HCT116 (cell line): Measurements from ENCODE around the gene TMEM181. TPM values are rescaled to one million over a fixed set of nuclear protein-coding genes. Genes with fewer than 3 reads are reported as not detected.

Experiments used
- ATAC-seq: fragments of 200-7000 bp; cut with Tn5 transposase; 2 replicates; pipeline ENCODE4 v1.9.1; 2020; ENCODE audit warnings: mild to moderate bottlenecking, moderate library complexity
- BruUV-seq: library from RNA; stranded (reverse); fragments of 400-500 nt; replicated peaks from 2 replicates; lab custom pipeline; 2021; lab: Mats Ljungman, UMichigan
- CTCF ChIA-PET: fragments of 300-600 bp; sonication (Branson Sonifier 250); formaldehyde crosslinking; loops from one replicate; lab custom pipeline; 2021; ENCODE audit warnings: antibody characterized with exemption; lab: Charles Lee
- POLR2A ChIA-PET: fragments of 300-600, 350-600 bp; sonication (Branson Sonifier 250); formaldehyde crosslinking; loops from one replicate; lab custom pipeline; 2021; ENCODE audit warnings: antibody characterized with exemption; lab: Charles Lee
- RAD21 ChIA-PET, 2 experiments: fragments of 300-600 bp; sonication (Branson Sonifier 250); formaldehyde crosslinking; loops; one replicate each; lab custom pipeline; 2023; ENCODE audit warnings: low total read pairs in 2 of 2; ENCODE audit not compliant: uncharacterized antibody in 2 of 2, unreplicated experiment in 2 of 2, low non-redundant PET in 1 of 2; lab: Charles Lee
- DNase-seq: peaks from one replicate; pipeline ENCODE4 v3.0.0-alpha.2; 2010; ENCODE audit warnings: low read depth, low spot score
- H2AFZ ChIP-seq: fragments of 200-600 bp; shearing (Covaris generic), sonication (generic); 2 replicates; pipeline ENCODE4 v1.6.1; 2017; ENCODE audit warnings: low read depth, mixed run types, mixed read lengths, antibody characterized with exemption, low read length; ENCODE audit not compliant: poor library complexity, severe bottlenecking
- H3K27ac ChIP-seq: 2 replicates; pipeline ENCODE4 v1.5.1; 2012; ENCODE audit warnings: low read depth, low read length
- H3K27me3 ChIP-seq: fragments of 200-600 bp; sonication (generic); 2 replicates; pipeline ENCODE4 v1.6.1; 2016; ENCODE audit warnings: mixed run types, low read length, mixed read lengths; ENCODE audit not compliant: insufficient read depth
- H3K36me3 ChIP-seq, 2 experiments: fragments of 200-500 bp in 1 of 2; fragments of 200-600 bp in 1 of 2; sonication (Bioruptor generic) in 1 of 2; sonication (generic) in 1 of 2; 2 replicates each; pipeline versions ENCODE4 v1.5.1 to v1.6.1; 2014 to 2016; ENCODE audit warnings: low read length in 2 of 2, inconsistent platforms in 1 of 2, mixed read lengths in 1 of 2, mixed run types in 1 of 2; ENCODE audit not compliant: insufficient read depth in 2 of 2, control insufficient read depth in 1 of 2
- H3K4me1 ChIP-seq, 2 experiments: fragments of 200-600 bp in 1 of 2; sonication (generic) in 1 of 2; 2 replicates each; pipeline versions ENCODE4 v1.5.1 to v1.6.1; 2012 to 2017; ENCODE audit warnings: low read length in 2 of 2, inconsistent platforms in 1 of 2, mild to moderate bottlenecking in 1 of 2, mixed read lengths in 1 of 2, mixed run types in 1 of 2, moderate library complexity in 1 of 2; ENCODE audit not compliant: insufficient read depth in 2 of 2, control insufficient read depth in 1 of 2
- H3K4me2 ChIP-seq: fragments of 200-600 bp; sonication (generic); 2 replicates; pipeline ENCODE4 v1.6.1; 2017; ENCODE audit warnings: mixed run types, low read length, mixed read lengths
- H3K4me3 ChIP-seq, 2 experiments: fragments of 200-600 bp in 1 of 2; sonication (generic) in 1 of 2; replicated peaks in 1 of 2; 2 replicates each; pipeline ENCODE4 v1.5.1; 2011 to 2016; ENCODE audit warnings: low read length in 2 of 2, control low read depth in 1 of 2, low read depth in 1 of 2, mild to moderate bottlenecking in 1 of 2, mixed read lengths in 1 of 2, mixed run types in 1 of 2
- H3K79me2 ChIP-seq: fragments of 200-600 bp; sonication (generic); 2 replicates; pipeline ENCODE4 v1.6.1; 2017; ENCODE audit warnings: mild to moderate bottlenecking, mixed run types, low read length, moderate library complexity, mixed read lengths; ENCODE audit not compliant: insufficient read depth
- H3K9ac ChIP-seq: fragments of 200-600 bp; sonication (generic); 2 replicates; pipeline ENCODE4 v1.6.1; 2016; ENCODE audit warnings: low read length, mixed read lengths
- H3K9me2 ChIP-seq: fragments of 200-600 bp; sonication (generic), shearing (Covaris generic); 2 replicates; pipeline ENCODE4 v1.6.1; 2017; ENCODE audit warnings: mixed run types, mild to moderate bottlenecking, moderate library complexity; ENCODE audit not compliant: insufficient read depth
- H3K9me3 ChIP-seq, 2 experiments: fragments of 200-500 bp in 1 of 2; fragments of 200-600 bp in 1 of 2; sonication (Bioruptor generic) in 1 of 2; sonication (generic) in 1 of 2; 2 replicates each; pipeline ENCODE4 v1.6.1; 2014 to 2017; ENCODE audit warnings: low read length in 2 of 2, mixed read lengths in 2 of 2, inconsistent platforms in 1 of 2, low read depth in 1 of 2, mild to moderate bottlenecking in 1 of 2, mixed run types in 1 of 2, moderate library complexity in 1 of 2; ENCODE audit not compliant: control insufficient read depth in 1 of 2, insufficient read depth in 1 of 2
- H4K20me1 ChIP-seq: fragments of 200-600 bp; sonication (generic), shearing (Covaris generic); 2 replicates; pipeline ENCODE4 v1.6.1; 2017; ENCODE audit warnings: mixed run types, mild to moderate bottlenecking, moderate library complexity; ENCODE audit not compliant: insufficient read depth
- ATF3 ChIP-seq: IDR thresholded peaks from 2 replicates; pipeline ENCODE4 v1.6.1; 2012
- CBX3 ChIP-seq: IDR thresholded peaks from 2 replicates; pipeline ENCODE4 v1.6.1; 2012; ENCODE audit warnings: low read depth
- CEBPB ChIP-seq: IDR thresholded peaks from 2 replicates; pipeline ENCODE4 v1.6.1; 2012; ENCODE audit warnings: low read depth
- EGR1 ChIP-seq: IDR thresholded peaks from 2 replicates; pipeline ENCODE4 v1.6.1; 2012; ENCODE audit warnings: low read depth
- ELF1 ChIP-seq: IDR thresholded peaks from 2 replicates; pipeline ENCODE4 v1.6.1; 2012; ENCODE audit warnings: low read depth, borderline replicate concordance
- EZH2 ChIP-seq: fragments of 200-600 bp; sonication (generic); IDR thresholded peaks from 2 replicates; pipeline ENCODE4 v1.6.1; 2017; ENCODE audit warnings: antibody characterized with exemption, mixed run types
- EZH2phosphoT487 ChIP-seq: fragments of 200-600 bp; IDR thresholded peaks from 2 replicates; pipeline ENCODE4 v1.6.1; 2018; ENCODE audit warnings: antibody characterized with exemption, borderline replicate concordance
- FOSL1 ChIP-seq: IDR thresholded peaks from 2 replicates; pipeline ENCODE4 v1.6.1; 2012; ENCODE audit warnings: low read depth
- JUND ChIP-seq: IDR thresholded peaks from 2 replicates; pipeline ENCODE4 v1.6.1; 2012
- MAX ChIP-seq: IDR thresholded peaks from 2 replicates; pipeline ENCODE4 v1.6.1; 2012
- POLR2AphosphoS5 ChIP-seq: IDR thresholded peaks from 2 replicates; pipeline ENCODE4 v1.6.1; 2011; ENCODE audit warnings: mild to moderate bottlenecking, low read depth, low read length, moderate library complexity
- TCF7L2 ChIP-seq: IDR thresholded peaks from 2 replicates; pipeline ENCODE4 v1.7.0; 2011; ENCODE audit warnings: borderline replicate concordance, inconsistent platforms; ENCODE audit not compliant: insufficient read depth, insufficient read length; ENCODE audit errors: extremely low read depth
- YY1 ChIP-seq: IDR thresholded peaks from 2 replicates; pipeline ENCODE4 v1.6.1; 2011; ENCODE audit warnings: low read length, low read depth, moderate library complexity, mild to moderate bottlenecking; ENCODE audit not compliant: insufficient replicate concordance; ENCODE audit errors: extremely low read depth
- ZBTB33 ChIP-seq: IDR thresholded peaks from 2 replicates; pipeline ENCODE4 v1.6.1; 2011; ENCODE audit warnings: mild to moderate bottlenecking, low read length, moderate library complexity; ENCODE audit not compliant: insufficient replicate concordance; ENCODE audit errors: extremely low read depth
- ZFX ChIP-seq: fragments of 450-650 bp; IDR thresholded peaks from 2 replicates; pipeline ENCODE4 v1.6.1; 2017
- ZNF274 ChIP-seq: fragments of 200-500 bp; sonication (Bioruptor generic); IDR thresholded peaks from 2 replicates; pipeline ENCODE4 v1.6.1; 2014; ENCODE audit warnings: mild to moderate bottlenecking, low read depth, low read length, inconsistent platforms
- intact Hi-C: fragments of 100-400 bp; cut with micrococcal nuclease; formaldehyde crosslinking; loops from 2 replicates; pipeline ENCODE4 v1.10.0; 2022
- total RNA-seq: library from RNA; stranded (reverse); gene quantifications from one replicate; pipeline ENCODE4 v1.2.1, GENCODE V29; 2021; ENCODE audit not compliant: unreplicated experiment
- TF ChIP-seq, protein P1 (sequence below): IDR thresholded peaks from 2 replicates; pipeline ENCODE4 v1.6.1; 2012; ENCODE audit warnings: low read depth
- TF ChIP-seq, protein P2 (sequence below), 3 experiments: fragments of 200-600 bp in 1 of 3; sonication (generic) in 1 of 3; IDR thresholded peaks in 2 of 3; conservative IDR thresholded peaks in 1 of 3; 2 replicates each; pipeline ENCODE4 v1.5.1; 2012 to 2017; ENCODE audit warnings: low read depth in 2 of 3, low read length in 2 of 3, antibody characterized with exemption in 1 of 3, borderline replicate concordance in 1 of 3, control low read depth in 1 of 3, mild to moderate bottlenecking in 1 of 3, mixed read lengths in 1 of 3, mixed run types in 1 of 3, moderate library complexity in 1 of 3; ENCODE audit not compliant: insufficient read depth in 1 of 3

The TMEM181 gene
- total RNA-seq, 1 experiment from 2014 or later: 34.4 TPM

- Histone ChIP-seq H3K9me3 (no peaks in the 10 kb centered on the region), H3K9me2 (no peaks in the 10 kb centered on the region), H2AFZ (no peak overlapping the region), H3K27ac (no peak overlapping the region), H3K9ac (no peak overlapping the region), H3K4me2 (no peak overlapping the region), H3K36me3 (peaks cover 8 to 37% of the 10 kb centered on the region in 2 experiments), H3K4me1 (peaks cover 3 to 26% of the 10 kb centered on the region in 2 experiments; a peak in 3 of 4 replicates), H3K27me3 (no peaks in the 10 kb centered on the region), H4K20me1 (no peaks in the 10 kb centered on the region), H3K79me2 (peaks cover 44% of the 10 kb centered on the region), H3K4me3 (no peak overlapping the region)
- no TSS peak for BruUV-seq
- no peak for TF ChIP-seq ZNF274
- no peak for TF ChIP-seq ZBTB33
- TF ChIP-seq TCF7L2: no peak
- no peak for TF ChIP-seq MAX
- TF ChIP-seq CBX3: no peak
- no peak for TF ChIP-seq EZH2phosphoT487
- no peak for TF ChIP-seq YY1
- no peak for TF ChIP-seq ATF3
- TF ChIP-seq EGR1: no peak
- TF ChIP-seq, protein P1, sequence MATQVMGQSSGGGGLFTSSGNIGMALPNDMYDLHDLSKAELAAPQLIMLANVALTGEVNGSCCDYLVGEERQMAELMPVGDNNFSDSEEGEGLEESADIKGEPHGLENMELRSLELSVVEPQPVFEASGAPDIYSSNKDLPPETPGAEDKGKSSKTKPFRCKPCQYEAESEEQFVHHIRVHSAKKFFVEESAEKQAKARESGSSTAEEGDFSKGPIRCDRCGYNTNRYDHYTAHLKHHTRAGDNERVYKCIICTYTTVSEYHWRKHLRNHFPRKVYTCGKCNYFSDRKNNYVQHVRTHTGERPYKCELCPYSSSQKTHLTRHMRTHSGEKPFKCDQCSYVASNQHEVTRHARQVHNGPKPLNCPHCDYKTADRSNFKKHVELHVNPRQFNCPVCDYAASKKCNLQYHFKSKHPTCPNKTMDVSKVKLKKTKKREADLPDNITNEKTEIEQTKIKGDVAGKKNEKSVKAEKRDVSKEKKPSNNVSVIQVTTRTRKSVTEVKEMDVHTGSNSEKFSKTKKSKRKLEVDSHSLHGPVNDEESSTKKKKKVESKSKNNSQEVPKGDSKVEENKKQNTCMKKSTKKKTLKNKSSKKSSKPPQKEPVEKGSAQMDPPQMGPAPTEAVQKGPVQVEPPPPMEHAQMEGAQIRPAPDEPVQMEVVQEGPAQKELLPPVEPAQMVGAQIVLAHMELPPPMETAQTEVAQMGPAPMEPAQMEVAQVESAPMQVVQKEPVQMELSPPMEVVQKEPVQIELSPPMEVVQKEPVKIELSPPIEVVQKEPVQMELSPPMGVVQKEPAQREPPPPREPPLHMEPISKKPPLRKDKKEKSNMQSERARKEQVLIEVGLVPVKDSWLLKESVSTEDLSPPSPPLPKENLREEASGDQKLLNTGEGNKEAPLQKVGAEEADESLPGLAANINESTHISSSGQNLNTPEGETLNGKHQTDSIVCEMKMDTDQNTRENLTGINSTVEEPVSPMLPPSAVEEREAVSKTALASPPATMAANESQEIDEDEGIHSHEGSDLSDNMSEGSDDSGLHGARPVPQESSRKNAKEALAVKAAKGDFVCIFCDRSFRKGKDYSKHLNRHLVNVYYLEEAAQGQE: no peak
- no peak for TF ChIP-seq ELF1
- TF ChIP-seq EZH2: no peak
- TF ChIP-seq FOSL1: no peak
- TF ChIP-seq ZFX: no peak
- no peak for TF ChIP-seq JUND
- no peak for TF ChIP-seq CEBPB
- TF ChIP-seq POLR2AphosphoS5: no peak
- TF ChIP-seq, protein P2, sequence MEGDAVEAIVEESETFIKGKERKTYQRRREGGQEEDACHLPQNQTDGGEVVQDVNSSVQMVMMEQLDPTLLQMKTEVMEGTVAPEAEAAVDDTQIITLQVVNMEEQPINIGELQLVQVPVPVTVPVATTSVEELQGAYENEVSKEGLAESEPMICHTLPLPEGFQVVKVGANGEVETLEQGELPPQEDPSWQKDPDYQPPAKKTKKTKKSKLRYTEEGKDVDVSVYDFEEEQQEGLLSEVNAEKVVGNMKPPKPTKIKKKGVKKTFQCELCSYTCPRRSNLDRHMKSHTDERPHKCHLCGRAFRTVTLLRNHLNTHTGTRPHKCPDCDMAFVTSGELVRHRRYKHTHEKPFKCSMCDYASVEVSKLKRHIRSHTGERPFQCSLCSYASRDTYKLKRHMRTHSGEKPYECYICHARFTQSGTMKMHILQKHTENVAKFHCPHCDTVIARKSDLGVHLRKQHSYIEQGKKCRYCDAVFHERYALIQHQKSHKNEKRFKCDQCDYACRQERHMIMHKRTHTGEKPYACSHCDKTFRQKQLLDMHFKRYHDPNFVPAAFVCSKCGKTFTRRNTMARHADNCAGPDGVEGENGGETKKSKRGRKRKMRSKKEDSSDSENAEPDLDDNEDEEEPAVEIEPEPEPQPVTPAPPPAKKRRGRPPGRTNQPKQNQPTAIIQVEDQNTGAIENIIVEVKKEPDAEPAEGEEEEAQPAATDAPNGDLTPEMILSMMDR (IDR thresholded peaks at IDR 0.05 in 2 of 3, conservative IDR thresholded peaks at IDR 0.05 in 1 of 3; ENCODE audit: borderline replicate concordance in 1 of 3, insufficient read depth in 1 of 3, low read depth in 2 of 3, low read length in 2 of 3): no peak
- intact Hi-C loops: no loop called here
- DNase-seq (no peak), ATAC-seq (no peak)
- POLR2A ChIA-PET: no interaction called here
- RAD21 ChIA-PET: no interaction called here
- CTCF ChIA-PET: no interaction called here
Measured at GRCh38 chr6:158634695-158635426, 75.0 kb downstream of the TMEM181 start.
